Neutrophil (primary cell): ENCODE measurements around the gene HOXB3.

ENCODE experiments used
- H3K27ac ChIP-seq: fragments of 200-600 bp; sonication (generic); 2 replicates; pipeline ENCODE4 v1.5.1; 2016; ENCODE audit warnings: mild to moderate bottlenecking, moderate library complexity
- H3K27me3 ChIP-seq: fragments of 200-600 bp; sonication (generic); 2 replicates; pipeline ENCODE4 v1.6.0; 2016; ENCODE audit warnings: mild to moderate bottlenecking
- H3K36me3 ChIP-seq: fragments of 200-600 bp; sonication (generic); 2 replicates; pipeline ENCODE4 v1.5.1; 2017
- H3K4me1 ChIP-seq, 2 experiments: fragments of 200-600 bp in 1 of 2; sonication (generic) in 1 of 2; 1 replicate in 1 of 2; 2 replicates in 1 of 2; pipeline versions ENCODE4 v1.5.1 to v1.6.1; 2013 to 2016; ENCODE audit warnings: low read depth in 1 of 2, low read length in 1 of 2, mild to moderate bottlenecking in 1 of 2, moderate library complexity in 1 of 2; ENCODE audit not compliant: control insufficient read depth in 1 of 2, insufficient read depth in 1 of 2
- H3K4me3 ChIP-seq, 2 experiments: fragments of 200-600 bp in 1 of 2; sonication (generic) in 1 of 2; 1 replicate in 1 of 2; 2 replicates in 1 of 2; pipeline ENCODE4 v1.5.1; 2013 to 2016; ENCODE audit warnings: low read depth in 1 of 2, low read length in 1 of 2, mild to moderate bottlenecking in 1 of 2, moderate library complexity in 1 of 2
- H3K9me3 ChIP-seq: fragments of 200-600 bp; sonication (generic); 2 replicates; pipeline ENCODE4 v1.5.1; 2016
- TF ChIP-seq, protein P1 (sequence below): fragments of 200-600 bp; sonication (generic); IDR thresholded peaks from 2 replicates; pipeline ENCODE4 v1.5.1; 2016; ENCODE audit warnings: antibody characterized with exemption

HOXB3 gene

DNA sequence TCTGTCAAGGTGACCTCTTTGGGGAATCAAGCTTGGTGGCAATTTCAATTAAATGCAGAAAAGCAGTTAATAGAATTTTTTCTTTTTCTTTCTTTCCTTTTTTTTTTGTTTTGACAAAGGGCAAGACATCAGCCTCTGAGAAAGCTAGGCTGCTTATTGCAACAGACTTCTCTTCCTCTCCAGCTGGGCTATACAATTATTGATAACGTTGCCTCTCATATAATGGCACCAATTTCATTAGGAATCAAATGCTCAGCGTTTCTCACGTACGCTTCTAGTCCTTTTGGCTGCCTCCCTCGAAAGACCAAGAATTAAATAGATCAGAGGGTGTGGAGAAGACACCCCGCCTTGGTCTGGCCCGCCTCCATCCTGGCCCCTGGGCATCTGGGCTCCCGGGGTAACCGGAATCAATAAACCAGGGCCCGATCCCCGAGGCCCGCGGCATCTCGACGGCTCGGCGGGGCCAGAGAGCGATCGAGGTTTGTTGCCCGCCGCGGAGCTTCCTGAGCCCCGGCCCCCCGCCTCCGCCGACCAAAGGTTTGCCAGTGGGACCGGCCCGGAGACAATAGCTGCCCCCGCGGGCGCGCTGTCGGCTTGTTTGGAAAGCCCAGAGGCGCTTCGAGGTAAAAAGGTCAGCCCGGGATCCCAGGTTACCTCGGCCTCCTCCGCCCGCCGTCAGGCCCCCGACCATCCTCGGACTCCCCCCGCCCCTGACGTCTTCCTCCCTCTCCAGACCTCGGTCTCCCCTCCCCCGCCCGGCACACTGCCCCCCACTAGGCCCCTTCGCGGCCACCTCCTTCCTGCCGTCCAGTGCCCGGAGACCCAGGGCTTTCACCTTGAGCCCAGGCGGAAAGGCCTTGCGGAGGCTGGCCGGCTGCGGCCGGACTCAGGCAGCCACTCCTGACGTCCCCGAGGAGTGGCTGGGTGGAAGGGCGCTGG lies 63.2 kb downstream of the HOXB3 start:
- no peaks in the 10 kb centered on the region for H3K4me1 ChIP-seq
- H3K4me3 ChIP-seq: no peak overlapping the region
- H3K36me3 ChIP-seq: no peaks in the 10 kb centered on the region
- H3K27me3 ChIP-seq: peaks cover 94% of the 10 kb centered on the region
- no peaks in the 10 kb centered on the region for H3K9me3 ChIP-seq
- H3K27ac ChIP-seq: no peak overlapping the region
- TF ChIP-seq, protein P1, sequence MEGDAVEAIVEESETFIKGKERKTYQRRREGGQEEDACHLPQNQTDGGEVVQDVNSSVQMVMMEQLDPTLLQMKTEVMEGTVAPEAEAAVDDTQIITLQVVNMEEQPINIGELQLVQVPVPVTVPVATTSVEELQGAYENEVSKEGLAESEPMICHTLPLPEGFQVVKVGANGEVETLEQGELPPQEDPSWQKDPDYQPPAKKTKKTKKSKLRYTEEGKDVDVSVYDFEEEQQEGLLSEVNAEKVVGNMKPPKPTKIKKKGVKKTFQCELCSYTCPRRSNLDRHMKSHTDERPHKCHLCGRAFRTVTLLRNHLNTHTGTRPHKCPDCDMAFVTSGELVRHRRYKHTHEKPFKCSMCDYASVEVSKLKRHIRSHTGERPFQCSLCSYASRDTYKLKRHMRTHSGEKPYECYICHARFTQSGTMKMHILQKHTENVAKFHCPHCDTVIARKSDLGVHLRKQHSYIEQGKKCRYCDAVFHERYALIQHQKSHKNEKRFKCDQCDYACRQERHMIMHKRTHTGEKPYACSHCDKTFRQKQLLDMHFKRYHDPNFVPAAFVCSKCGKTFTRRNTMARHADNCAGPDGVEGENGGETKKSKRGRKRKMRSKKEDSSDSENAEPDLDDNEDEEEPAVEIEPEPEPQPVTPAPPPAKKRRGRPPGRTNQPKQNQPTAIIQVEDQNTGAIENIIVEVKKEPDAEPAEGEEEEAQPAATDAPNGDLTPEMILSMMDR: no peak

DNA sequence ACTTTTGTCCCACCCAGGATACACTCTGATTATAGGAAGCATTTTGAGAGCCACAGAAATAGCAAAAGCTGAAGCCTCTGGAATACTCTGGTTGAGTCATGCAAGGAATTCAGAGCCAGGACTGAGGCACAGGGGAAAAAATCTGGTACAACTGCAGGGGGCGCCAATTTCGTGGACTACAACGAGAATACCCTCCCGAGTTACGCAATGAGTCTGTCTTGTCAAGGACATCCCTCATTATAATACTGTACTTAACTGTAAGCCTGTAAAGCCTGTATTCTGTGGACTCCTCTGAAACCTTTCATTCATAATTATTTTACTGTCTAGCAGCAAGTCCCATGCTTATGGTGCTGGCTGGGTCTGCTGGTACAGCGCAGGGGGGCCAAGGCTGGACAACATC lies 67.0 kb downstream of the HOXB3 start:
- H3K27ac ChIP-seq: no peak overlapping the region
- H3K4me1 ChIP-seq: no peaks in the 10 kb centered on the region
- no peaks in the 10 kb centered on the region for H3K9me3 ChIP-seq
- no peaks in the 10 kb centered on the region for H3K36me3 ChIP-seq
- TF ChIP-seq, protein P1: no peak
- peaks cover 93% of the 10 kb centered on the region for H3K27me3 ChIP-seq
- no peak overlapping the region for H3K4me3 ChIP-seq

DNA sequence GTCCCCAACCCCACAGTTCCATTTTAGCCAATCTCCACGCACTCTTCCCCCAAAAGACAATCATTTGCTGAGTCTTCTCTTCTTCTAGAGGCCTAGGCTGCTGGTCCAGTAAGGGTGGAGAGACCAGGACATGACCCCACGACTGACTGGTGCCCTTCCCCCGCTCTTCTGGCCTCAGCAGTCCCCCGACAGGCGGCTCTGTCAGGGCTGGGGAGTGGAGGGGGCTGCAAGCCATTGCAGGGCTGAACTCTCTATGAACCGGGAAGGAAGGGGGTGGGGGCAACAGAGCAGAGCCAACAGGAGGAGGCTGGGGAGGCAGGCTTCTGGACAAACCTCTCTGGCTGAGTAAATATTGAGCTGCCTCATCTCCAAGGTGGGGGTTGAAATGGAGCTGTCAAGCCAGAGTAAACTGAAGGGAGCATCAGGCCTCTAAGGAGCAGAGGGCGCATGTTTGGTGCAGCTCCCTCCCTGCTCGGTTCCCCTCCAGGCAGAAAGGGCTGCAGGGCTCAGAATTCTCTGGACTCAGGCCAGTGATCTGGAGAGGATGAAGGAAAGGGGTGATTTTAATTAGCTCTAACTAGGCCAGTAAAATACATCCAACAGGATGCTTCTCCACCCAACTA lies 67.9 kb downstream of the HOXB3 start:
- Histone ChIP-seq H3K27me3 (peaks cover 93% of the 10 kb centered on the region), H3K4me1 (no peaks in the 10 kb centered on the region), H3K9me3 (no peaks in the 10 kb centered on the region), H3K36me3 (no peaks in the 10 kb centered on the region), H3K4me3 (no peak overlapping the region), H3K27ac (no peak overlapping the region)
- TF ChIP-seq, protein P1: no peak

DNA sequence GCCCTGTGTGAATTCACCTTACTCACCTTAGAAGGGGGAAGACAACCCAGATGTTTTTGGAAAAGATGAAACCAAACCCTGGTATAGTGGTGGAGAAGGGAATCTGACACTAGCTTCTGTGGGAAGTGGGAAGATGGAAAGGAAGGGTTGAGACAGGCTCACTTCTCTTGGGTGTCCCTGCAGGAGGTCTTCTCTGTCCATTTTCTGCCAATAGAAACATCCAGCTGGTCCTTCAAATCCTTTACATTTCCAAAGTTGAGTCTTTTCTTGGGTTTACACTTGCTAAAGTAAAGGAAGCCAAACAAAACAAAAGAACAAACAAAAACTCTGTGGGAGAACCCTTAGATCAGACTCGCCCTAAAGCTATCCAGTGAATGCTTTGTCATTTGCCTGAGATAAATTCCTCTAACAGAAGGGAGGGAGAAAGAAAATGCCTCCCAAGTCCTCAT lies 69.4 kb downstream of the HOXB3 start:
- Histone ChIP-seq H3K27me3 (peaks cover 93% of the 10 kb centered on the region), H3K9me3 (no peaks in the 10 kb centered on the region), H3K36me3 (no peaks in the 10 kb centered on the region), H3K27ac (no peak overlapping the region), H3K4me3 (no peak overlapping the region), H3K4me1 (no peaks in the 10 kb centered on the region)
- TF ChIP-seq, protein P1: no peak

DNA sequence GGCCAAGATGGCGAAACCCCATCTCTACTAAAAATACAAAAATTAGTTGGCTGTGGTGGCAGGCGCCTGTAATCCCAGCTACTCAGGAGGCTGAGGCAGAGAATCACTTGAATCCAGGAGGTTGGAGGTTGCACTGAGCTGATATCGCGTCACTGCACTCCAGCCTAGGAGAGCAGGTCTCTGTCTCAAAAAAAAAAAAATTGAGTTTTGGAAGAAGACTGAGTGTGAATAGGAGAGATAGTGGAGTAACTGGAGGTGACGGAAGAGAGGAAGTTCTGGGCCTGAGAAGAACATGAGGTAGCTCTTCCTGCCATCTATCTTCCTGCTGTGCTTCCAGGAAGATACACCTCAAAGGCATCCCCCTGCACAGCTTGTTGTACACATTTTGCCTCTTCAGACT lies 70.6 kb downstream of the HOXB3 start:
- no peaks in the 10 kb centered on the region for H3K4me1 ChIP-seq
- no peak overlapping the region for H3K4me3 ChIP-seq
- TF ChIP-seq, protein P1: no peak

More for the DNA sequence above, 70.6 kb downstream of the HOXB3 start:
- H3K36me3 ChIP-seq: no peaks in the 10 kb centered on the region
- H3K27ac ChIP-seq: no peak overlapping the region
- H3K9me3 ChIP-seq: no peaks in the 10 kb centered on the region
- H3K27me3 ChIP-seq: peaks cover 93% of the 10 kb centered on the region
